Esophagus squamous epithelium (tissue), 5 donors: ENCODE measurements around the gene HSPG2. TPM values are rescaled to one million over a fixed set of nuclear protein-coding genes. Genes with fewer than 3 reads are reported as not detected.
A peak's percentile ranks its signal among the peaks of the same experiment; 100 is the strongest.
"Not testable (repeated sequence)": the region's sequence is repeated elsewhere in the genome, so short reads cannot be mapped to it uniquely, and the experiment has no call there.

ENCODE experiments used
- DNase-seq: peaks from one replicate; lab custom pipeline; 2025; lab: John Stamatoyannopoulos, UW
- H3K27ac ChIP-seq, 4 donors: fragments of 200-600 bp; sonication (generic); one replicate each; pipeline ENCODE4 v1.5.1; 2016 to 2019; ENCODE audit warnings: mild to moderate bottlenecking in 1 of 4
- H3K27me3 ChIP-seq, 4 donors: fragments of 200-600 bp; sonication (generic); 1 replicate in 3 of 4; 2 replicates in 1 of 4; pipeline versions ENCODE4 v1.5.1 to v1.6.0; 2017 to 2021; ENCODE audit warnings: antibody characterized with exemption in 1 of 4
- H3K36me3 ChIP-seq, 3 donors: fragments of 200-600 bp; sonication (generic); one replicate each; pipeline ENCODE4 v1.5.1; 2016 to 2019
- H3K4me1 ChIP-seq, 3 donors: fragments of 200-600 bp; sonication (generic); one replicate each; pipeline ENCODE4 v1.5.1; 2017 to 2019
- H3K4me3 ChIP-seq, 4 donors: fragments of 200-600 bp; sonication (generic); 1 replicate in 3 of 4; 2 replicates in 1 of 4; pipeline ENCODE4 v1.5.1; 2016 to 2019; ENCODE audit warnings: mild to moderate bottlenecking in 2 of 4, moderate library complexity in 1 of 4
- H3K9me3 ChIP-seq, 3 donors: fragments of 200-600 bp; sonication (generic); one replicate each; pipeline ENCODE4 v1.5.1; 2016 to 2019
- CTCF ChIP-seq, 6 experiments: fragments of 450-650 bp in 4 of 6; fragments of 200-600 bp in 2 of 6; sonication (generic) in 2 of 6; IDR thresholded peaks; one replicate each; pipeline ENCODE4 v1.5.1; 2016 to 2019; ENCODE audit warnings: antibody characterized with exemption in 6 of 6, mild to moderate bottlenecking in 4 of 6, moderate library complexity in 4 of 6
- POLR2A ChIP-seq, 4 donors: fragments of 450-650 bp; IDR thresholded peaks; one replicate each; pipeline ENCODE4 v1.6.1; 2017; ENCODE audit warnings: antibody characterized with exemption in 4 of 4, mild to moderate bottlenecking in 4 of 4, moderate library complexity in 3 of 4
- WGBS, 2 donors: methylation state at CpG; one replicate each; pipeline ENCODE4 v1.1.5; 2018; 5-methylcytosine and 5-hydroxymethylcytosine counted together
- intact Hi-C: fragments of 100-400 bp; cut with DNase I; formaldehyde crosslinking; loops from one replicate; pipeline ENCODE4 v1.15.0; 2022
- total RNA-seq, 4 donors: library from RNA; depleted of rRNA; stranded (reverse); fragments of >200 nt; gene quantifications; one replicate each; pipeline ENCODE4 v1.1.0, GENCODE V29; 2016
- donor health status: DM: yes; HTN: yes; CAD: no.

The HSPG2 gene
- total RNA-seq, 4 donors from 2014 or later, result 44.9 to 107 (median 54.2) TPM

DNA sequence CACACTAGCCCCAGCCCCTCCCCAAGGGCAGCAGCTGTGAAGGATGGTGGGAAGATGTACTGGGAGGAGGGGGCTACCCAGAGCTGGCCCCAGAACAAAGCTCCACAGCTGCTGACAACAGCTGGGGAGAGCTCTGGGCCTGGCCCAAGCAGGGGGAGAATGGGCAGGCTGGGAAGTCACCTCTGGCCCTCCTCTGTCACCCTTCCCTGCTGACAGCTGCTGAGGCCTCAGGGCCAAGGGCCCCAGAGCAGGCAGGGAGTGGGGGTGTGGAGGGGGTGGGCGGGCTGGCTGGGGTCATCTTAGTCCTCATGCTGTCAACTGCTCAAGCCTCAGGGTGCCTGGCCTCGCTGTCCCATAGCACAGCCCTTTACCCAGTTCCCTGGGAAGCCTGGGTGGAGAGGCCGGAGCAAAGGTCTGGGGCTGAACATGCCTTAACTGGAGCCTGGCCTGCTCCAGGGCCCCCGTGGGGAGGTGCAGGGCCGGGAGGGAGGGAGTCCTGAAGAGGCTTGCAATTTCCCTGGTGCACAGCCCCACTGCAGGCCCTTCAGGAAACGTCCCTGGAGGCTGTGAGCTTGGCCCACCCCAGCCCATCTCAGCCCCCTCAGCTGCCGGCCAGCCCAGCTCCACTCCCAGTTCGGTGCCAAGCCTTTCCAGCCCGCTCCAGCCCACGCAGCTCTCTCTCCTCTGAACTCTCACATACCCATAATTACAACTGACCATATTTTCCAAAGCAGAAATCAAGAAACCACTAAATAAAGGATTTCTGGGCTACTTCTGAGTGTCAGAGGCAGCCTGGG, 25.7 kb downstream of the HSPG2 start:
- H3K4me1 ChIP-seq, result peaks cover 76 to 100% (median 96%) of the 10 kb centered on the region in 3 donors
- H3K27ac ChIP-seq, result peak overlapping the region; percentile 69 to 97 (median 90)
- TF ChIP-seq POLR2A (IDR thresholded peaks at IDR 0.05), result no peak
- TF ChIP-seq CTCF (IDR thresholded peaks at IDR 0.05), result no peak
- no peak overlapping the region for H3K4me3 ChIP-seq
- DNase-seq, result no peak
- 26 to 31% methylated on average over 5 of the region's 10 CpGs for WGBS, 2 donors
- no peaks in the 10 kb centered on the region for H3K9me3 ChIP-seq
- no peaks in the 10 kb centered on the region for H3K36me3 ChIP-seq
- H3K27me3 ChIP-seq, result no peaks in the 10 kb centered on the region
- intact Hi-C loops, result no loop called here

GRCh38 chr1:21910558-21911204, 26.4 kb downstream of the HSPG2 start:
- no peaks in the 10 kb centered on the region for H3K9me3 ChIP-seq
- peaks cover 80 to 100% (median 97%) of the 10 kb centered on the region in 3 donors for H3K4me1 ChIP-seq
- TF ChIP-seq CTCF (IDR thresholded peaks at IDR 0.05), result no peak
- no peak for TF ChIP-seq POLR2A (IDR thresholded peaks at IDR 0.05)
- no peak overlapping the region for H3K4me3 ChIP-seq
- no peaks in the 10 kb centered on the region for H3K27me3 ChIP-seq
- WGBS, 2 donors, result 50 to 52% methylated on average over 10 to 11 of the region's 11 CpGs
- H3K27ac ChIP-seq, result peak overlapping the region; percentile 69 to 97 (median 90)
- intact Hi-C loops, result no loop called here
- DNase-seq, result no peak
- H3K36me3 ChIP-seq, result no peaks in the 10 kb centered on the region

- H3K36me3 ChIP-seq, result no peaks in the 10 kb centered on the region
- no peaks in the 10 kb centered on the region for H3K9me3 ChIP-seq
- peaks cover 81 to 100% (median 96%) of the 10 kb centered on the region in 3 donors for H3K4me1 ChIP-seq
- H3K27me3 ChIP-seq, result no peaks in the 10 kb centered on the region
- peak overlapping the region; percentile 69 to 97 (median 90) for H3K27ac ChIP-seq
- no peak overlapping the region for H3K4me3 ChIP-seq
- 0 to 15% methylated on average over 2 to 4 of the region's 9 CpGs for WGBS, 2 donors
- TF ChIP-seq CTCF (IDR thresholded peaks at IDR 0.05), result no peak
- TF ChIP-seq POLR2A (IDR thresholded peaks at IDR 0.05), result no peak
- no peak for DNase-seq
- intact Hi-C loops, result no loop called here
Observed at GRCh38 chr1:21909787-21910503, 27.2 kb downstream of the HSPG2 start.

- Histone ChIP-seq H3K27me3 (no peaks in the 10 kb centered on the region), H3K4me1 (peaks cover 81 to 100% (median 96%) of the 10 kb centered on the region in 3 donors), H3K36me3 (no peaks in the 10 kb centered on the region), H3K27ac (peak overlapping the region; percentile 69 to 97 (median 90)), H3K4me3 (no peak overlapping the region), H3K9me3 (no peaks in the 10 kb centered on the region)
- no peak for DNase-seq
- TF ChIP-seq POLR2A (IDR thresholded peaks at IDR 0.05) (no peak), CTCF (IDR thresholded peaks at IDR 0.05) (no peak)
- intact Hi-C loops, result no loop called here
- no CpG with 5 or more reads among the region's 1 CpG for WGBS, 2 donors
Observed at GRCh38 chr1:21909286-21909759, 27.8 kb downstream of the HSPG2 start.

- DNase-seq, intact Hi-C loops, H3K36me3 ChIP-seq, H3K4me3 ChIP-seq, H3K27me3 ChIP-seq, H3K9me3 ChIP-seq: not testable (repeated sequence)
- WGBS, 2 donors, result 76 to 83% methylated on average over 18 to 19 of the region's 19 CpGs
- Histone ChIP-seq H3K27ac (peak overlapping the region; percentile 80 to 97 (median 90)), H3K4me1 (peaks cover 74 to 100% (median 98%) of the 10 kb centered on the region in 3 donors)
Observed at GRCh38 chr1:21907737-21908534, 29.2 kb downstream of the HSPG2 start.
